CD4-positive, alpha-beta T cell treated with Interleukin-4 for 4 hours (primary cell): ENCODE measurements around the gene ZNF226.
"Not testable (repeated sequence)": the region's sequence is repeated elsewhere in the genome, so short reads cannot be mapped to it uniquely, and the experiment has no call there.

ENCODE experiments used
- DNase-seq: peaks from one replicate; pipeline ENCODE4 v3.0.0-alpha.2; 2020

Gene ZNF226

GRCh38 chr19:44164673-44165512 is at the start of gene ZNF226:
Gene ZNF226 (plus strand): TSS chr19:44165100. CDS start chr19:44170081, 4,981 bp downstream.
- DNase-seq, result peak; percentile 93

- DNase-seq, result not testable (repeated sequence)
Observed at GRCh38 chr19:44121162-44121561, 43.7 kb upstream of the ZNF226 start.

- DNase-seq, result no peak
Observed at GRCh38 chr19:44131955-44132354, 32.9 kb upstream of the ZNF226 start.

- peak; percentile 80 for DNase-seq
Observed at GRCh38 chr19:44141191-44142058, 23.5 kb upstream of the ZNF226 start, which contains the start of gene ZNF234. Gene ZNF234 (plus strand): TSS chr19:44141554. CDS start chr19:44144633, 3,079 bp downstream.

- no peak for DNase-seq
Observed at GRCh38 chr19:44142059-44142433, 22.9 kb upstream of the ZNF226 start.

- no peak for DNase-seq
Observed at GRCh38 chr19:44149776-44150175, 15.1 kb upstream of the ZNF226 start.

GRCh38 chr19:44151491-44151890 is 13.4 kb upstream of the ZNF226 start:
- DNase-seq, result no peak

- DNase-seq, result no peak
Observed at GRCh38 chr19:44156475-44156874, 8.4 kb upstream of the ZNF226 start.

GRCh38 chr19:44163789-44164188 is 1.1 kb upstream of the ZNF226 start:
- no peak for DNase-seq

GRCh38 chr19:44164327-44164672 is 600 bp upstream of the ZNF226 start:
- DNase-seq, result no peak

- DNase-seq, result not testable (repeated sequence)
Observed at GRCh38 chr19:44170660-44171059, 5.8 kb downstream of the ZNF226 start.

GRCh38 chr19:44176590-44176989 is 11.7 kb downstream of the ZNF226 start:
- DNase-seq, result no peak

GRCh38 chr19:44180968-44181367 is 16.1 kb downstream of the ZNF226 start:
- DNase-seq, result no peak

GRCh38 chr19:44182145-44182544 is 17.2 kb downstream of the ZNF226 start:
- no peak for DNase-seq

- no peak for DNase-seq
Observed at GRCh38 chr19:44190020-44190419, 25.1 kb downstream of the ZNF226 start.

GRCh38 chr19:44192127-44192526 is 27.2 kb downstream of the ZNF226 start:
- DNase-seq, result no peak

- DNase-seq, result no peak
Observed at GRCh38 chr19:44196772-44197171, 31.9 kb downstream of the ZNF226 start.

GRCh38 chr19:44202470-44202869 is 37.6 kb downstream of the ZNF226 start:
- DNase-seq, result no peak

- DNase-seq, result no peak
Observed at GRCh38 chr19:44202974-44203373, 38.1 kb downstream of the ZNF226 start.

GRCh38 chr19:44203877-44204276 is 39.0 kb downstream of the ZNF226 start:
- DNase-seq, result not testable (repeated sequence)

- DNase-seq, result no peak
Observed at GRCh38 chr19:44204772-44205171, 39.9 kb downstream of the ZNF226 start.

GRCh38 chr19:44207126-44207803 is 42.4 kb downstream of the ZNF226 start:
- peak; percentile 87 for DNase-seq

- DNase-seq, result peak; percentile 82
Observed at GRCh38 chr19:44212250-44212865, 47.5 kb downstream of the ZNF226 start, which contains the start of gene ZNF227. Gene ZNF227 (plus strand): TSS chr19:44212532. CDS start chr19:44217793, 5,261 bp downstream.
